ENCODE results near the gene PTPRD.

PTPRD gene

DNA sequence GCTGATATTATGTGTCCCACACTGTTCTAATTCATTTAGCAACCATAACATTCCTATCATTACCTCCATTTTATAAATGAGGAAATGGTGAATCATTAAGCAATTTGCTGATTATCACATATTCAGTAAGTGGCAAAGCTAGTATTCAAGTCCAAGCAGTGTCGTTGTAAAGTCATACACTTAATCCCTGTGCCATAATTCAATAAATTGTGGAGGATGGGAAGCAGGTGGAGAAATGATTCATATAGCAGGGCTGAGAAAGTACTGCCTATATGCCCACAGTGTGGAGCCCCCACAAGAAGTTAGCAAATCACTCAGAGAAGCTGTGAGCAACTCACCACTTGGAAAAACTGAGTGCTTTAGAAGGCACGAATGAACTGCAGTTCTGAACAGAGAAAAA lies 691.0 kb downstream of the PTPRD start:
- no peaks in the 10 kb centered on the region for H3K4me1 ChIP-seq (ENCODE audit: control insufficient read depth, low read length)
- no peaks in the 10 kb centered on the region for H3K79me2 ChIP-seq (ENCODE audit: control insufficient read depth, low read length)
- no peaks in the 10 kb centered on the region for H3K9me2 ChIP-seq (replicated peaks; ENCODE audit: control insufficient read depth, low read length)

DNA sequence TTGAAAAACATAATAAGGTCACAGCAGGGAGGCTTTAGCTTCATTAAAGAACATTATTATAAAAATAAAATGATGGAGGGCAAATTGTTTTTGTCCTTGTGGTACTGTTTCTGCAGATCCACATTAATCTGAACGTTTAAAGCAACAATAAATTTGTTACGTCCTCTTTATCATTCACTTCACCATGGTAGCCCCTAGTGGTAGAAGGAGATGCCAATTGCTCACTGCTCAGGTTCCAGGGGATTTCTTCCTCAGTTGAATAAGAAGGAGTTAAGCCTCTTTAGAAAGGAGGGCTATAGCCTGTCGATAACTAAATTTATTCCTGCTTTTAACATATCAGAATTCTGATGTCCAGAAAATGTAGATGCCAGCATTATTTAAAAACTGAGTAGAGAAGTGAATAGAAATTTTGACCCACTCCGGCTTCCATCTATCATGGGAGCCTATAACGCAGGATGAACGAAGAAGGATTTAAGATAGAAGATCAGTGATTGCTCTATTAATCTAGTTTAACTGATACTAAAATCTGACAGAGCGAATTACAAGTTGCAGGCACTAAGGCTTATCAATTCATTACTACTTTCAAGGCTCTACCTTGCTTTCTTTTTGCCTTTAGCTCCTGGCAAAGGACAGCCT lies 692.3 kb downstream of the PTPRD start:
- TF ChIP-seq EZH2phosphoT487 (IDR thresholded peaks at IDR 0.05; ENCODE audit: borderline replicate concordance, low read length) = no peak
- TF ChIP-seq, protein P1, sequence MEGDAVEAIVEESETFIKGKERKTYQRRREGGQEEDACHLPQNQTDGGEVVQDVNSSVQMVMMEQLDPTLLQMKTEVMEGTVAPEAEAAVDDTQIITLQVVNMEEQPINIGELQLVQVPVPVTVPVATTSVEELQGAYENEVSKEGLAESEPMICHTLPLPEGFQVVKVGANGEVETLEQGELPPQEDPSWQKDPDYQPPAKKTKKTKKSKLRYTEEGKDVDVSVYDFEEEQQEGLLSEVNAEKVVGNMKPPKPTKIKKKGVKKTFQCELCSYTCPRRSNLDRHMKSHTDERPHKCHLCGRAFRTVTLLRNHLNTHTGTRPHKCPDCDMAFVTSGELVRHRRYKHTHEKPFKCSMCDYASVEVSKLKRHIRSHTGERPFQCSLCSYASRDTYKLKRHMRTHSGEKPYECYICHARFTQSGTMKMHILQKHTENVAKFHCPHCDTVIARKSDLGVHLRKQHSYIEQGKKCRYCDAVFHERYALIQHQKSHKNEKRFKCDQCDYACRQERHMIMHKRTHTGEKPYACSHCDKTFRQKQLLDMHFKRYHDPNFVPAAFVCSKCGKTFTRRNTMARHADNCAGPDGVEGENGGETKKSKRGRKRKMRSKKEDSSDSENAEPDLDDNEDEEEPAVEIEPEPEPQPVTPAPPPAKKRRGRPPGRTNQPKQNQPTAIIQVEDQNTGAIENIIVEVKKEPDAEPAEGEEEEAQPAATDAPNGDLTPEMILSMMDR (IDR thresholded peaks at IDR 0.05; ENCODE audit: low read depth, low read length, poor library complexity, severe bottlenecking) = peak; percentile 39
- no peaks in the 10 kb centered on the region for H3K9me2 ChIP-seq (replicated peaks; ENCODE audit: control insufficient read depth, low read length)
- 0 out of 2 replicates have a peak, but pooled peaks cover 2% of the 10 kb centered on the region for H3F3A ChIP-seq (ENCODE audit: control insufficient read depth, insufficient read depth)
- no peaks in the 10 kb centered on the region for H3K36me3 ChIP-seq (ENCODE audit: control insufficient read depth, low read length)
- no peak overlapping the region for H3K27ac ChIP-seq (ENCODE audit: low read depth, low read length)
- no peaks in the 10 kb centered on the region for H3K9me3 ChIP-seq (ENCODE audit: control insufficient read depth, insufficient read depth, low read length)
- no peak overlapping the region for H3K4me2 ChIP-seq (ENCODE audit: low read length)
- no peaks in the 10 kb centered on the region for H3K79me2 ChIP-seq (ENCODE audit: control insufficient read depth, low read length)
- no peaks in the 10 kb centered on the region for H4K20me1 ChIP-seq (ENCODE audit: control insufficient read depth, insufficient read depth, low read depth, low read length)
- H3K4me3 ChIP-seq (ENCODE audit: low read length) = no peak overlapping the region
- no peaks in the 10 kb centered on the region for H3K4me1 ChIP-seq (ENCODE audit: control insufficient read depth, low read length)
- H3K27me3 ChIP-seq (ENCODE audit: control insufficient read depth, low read length) = no peaks in the 10 kb centered on the region

More for the DNA sequence above, 691.0 kb downstream of the PTPRD start:
- H3F3A ChIP-seq (ENCODE audit: control insufficient read depth, insufficient read depth) = 0 out of 2 replicates have a peak, but pooled peaks cover 2% of the 10 kb centered on the region
- H3K36me3 ChIP-seq (ENCODE audit: control insufficient read depth, low read length) = no peaks in the 10 kb centered on the region
- H3K4me3 ChIP-seq (ENCODE audit: low read length) = no peak overlapping the region
- H4K20me1 ChIP-seq (ENCODE audit: control insufficient read depth, insufficient read depth, low read depth, low read length) = no peaks in the 10 kb centered on the region
- H3K4me2 ChIP-seq (ENCODE audit: low read length) = no peak overlapping the region
- no peaks in the 10 kb centered on the region for H3K9me3 ChIP-seq (ENCODE audit: control insufficient read depth, insufficient read depth, low read length)
- H3K27me3 ChIP-seq (ENCODE audit: control insufficient read depth, low read length) = no peaks in the 10 kb centered on the region
- H3K27ac ChIP-seq (ENCODE audit: low read depth, low read length) = no peak overlapping the region
- TF ChIP-seq, protein P1 (IDR thresholded peaks at IDR 0.05; ENCODE audit: low read depth, low read length, poor library complexity, severe bottlenecking) = no peak
- no peak for TF ChIP-seq EZH2phosphoT487 (IDR thresholded peaks at IDR 0.05; ENCODE audit: borderline replicate concordance, low read length)

DNA sequence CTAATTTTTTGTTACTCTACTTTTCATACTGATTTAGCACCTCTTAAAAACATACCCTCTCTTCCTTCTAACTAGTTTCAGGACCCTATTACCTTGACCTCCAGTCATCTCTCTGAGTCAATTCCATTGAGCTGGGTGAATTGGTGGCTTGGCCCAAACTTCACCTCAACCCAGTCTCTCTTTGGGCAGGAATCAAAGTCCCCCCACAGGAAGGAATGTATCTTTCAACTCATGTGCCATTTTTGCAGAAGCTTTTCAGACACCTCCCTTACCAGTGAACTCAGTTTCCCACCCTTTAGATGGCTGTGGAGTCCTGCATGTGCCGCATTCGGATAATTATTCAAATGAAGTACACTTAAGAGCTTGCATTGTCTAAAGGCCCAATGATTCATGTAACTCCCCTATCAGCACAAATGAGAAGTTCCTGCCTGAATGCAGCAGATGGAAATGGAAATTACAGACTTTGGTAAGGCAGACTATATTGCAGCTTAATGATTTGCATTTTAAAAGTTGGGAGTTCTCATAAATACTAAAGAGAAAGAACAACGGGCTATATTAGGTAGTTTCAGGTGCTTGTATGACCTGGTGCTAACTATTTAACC lies 693.5 kb downstream of the PTPRD start:
- Histone ChIP-seq H3K9me2 (replicated peaks; ENCODE audit: control insufficient read depth, low read length) (no peaks in the 10 kb centered on the region), H3K27me3 (ENCODE audit: control insufficient read depth, low read length) (no peaks in the 10 kb centered on the region), H3K36me3 (ENCODE audit: control insufficient read depth, low read length) (no peaks in the 10 kb centered on the region), H4K20me1 (ENCODE audit: control insufficient read depth, insufficient read depth, low read depth, low read length) (no peaks in the 10 kb centered on the region), H3K27ac (ENCODE audit: low read depth, low read length) (no peak overlapping the region), H3K79me2 (ENCODE audit: control insufficient read depth, low read length) (no peaks in the 10 kb centered on the region), H3K4me3 (ENCODE audit: low read length) (no peak overlapping the region), H3K9me3 (ENCODE audit: control insufficient read depth, insufficient read depth, low read length) (peaks cover 9% of the 10 kb centered on the region; the same call in 1 of the 2 replicates), H3K4me1 (ENCODE audit: control insufficient read depth, low read length) (no peaks in the 10 kb centered on the region), H3F3A (ENCODE audit: control insufficient read depth, insufficient read depth) (0 out of 2 replicates have a peak, but pooled peaks cover 2% of the 10 kb centered on the region), H3K4me2 (ENCODE audit: low read length) (no peak overlapping the region)
- TF ChIP-seq EZH2phosphoT487 (IDR thresholded peaks at IDR 0.05; ENCODE audit: borderline replicate concordance, low read length) = no peak
- TF ChIP-seq, protein P1 (IDR thresholded peaks at IDR 0.05; ENCODE audit: low read depth, low read length, poor library complexity, severe bottlenecking) = no peak

All from DOHH2 (cell line).